ENCODE data around the gene FGR. TPM values are rescaled to one million over a fixed set of nuclear protein-coding genes. Genes with fewer than 3 reads are reported as not detected.

FGR gene
- total and polyA plus RNA-seq, 12 donors: 1.5 to 51.9 (median 9.6) TPM

DNA sequence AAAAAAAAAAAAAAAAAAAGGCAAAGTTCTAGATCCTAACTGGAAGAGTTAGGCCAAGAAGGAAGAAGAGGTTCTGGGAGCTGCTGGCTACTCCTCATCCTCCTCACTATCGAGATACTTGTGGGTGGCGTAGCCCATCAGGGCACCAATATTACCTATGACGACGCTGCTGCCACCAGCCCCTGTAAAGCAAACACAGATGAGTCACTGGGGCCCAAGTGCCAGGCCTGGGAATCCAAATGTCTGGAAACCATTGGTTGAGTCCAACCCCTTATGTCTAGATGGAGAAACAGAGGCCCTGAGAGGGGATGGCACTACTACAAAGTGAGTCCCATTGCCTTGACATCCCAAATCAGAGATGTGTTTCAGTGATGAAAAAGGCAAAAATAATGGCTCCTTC is 31.3 kb upstream of the FGR start:
- TF ChIP-seq, protein P1, sequence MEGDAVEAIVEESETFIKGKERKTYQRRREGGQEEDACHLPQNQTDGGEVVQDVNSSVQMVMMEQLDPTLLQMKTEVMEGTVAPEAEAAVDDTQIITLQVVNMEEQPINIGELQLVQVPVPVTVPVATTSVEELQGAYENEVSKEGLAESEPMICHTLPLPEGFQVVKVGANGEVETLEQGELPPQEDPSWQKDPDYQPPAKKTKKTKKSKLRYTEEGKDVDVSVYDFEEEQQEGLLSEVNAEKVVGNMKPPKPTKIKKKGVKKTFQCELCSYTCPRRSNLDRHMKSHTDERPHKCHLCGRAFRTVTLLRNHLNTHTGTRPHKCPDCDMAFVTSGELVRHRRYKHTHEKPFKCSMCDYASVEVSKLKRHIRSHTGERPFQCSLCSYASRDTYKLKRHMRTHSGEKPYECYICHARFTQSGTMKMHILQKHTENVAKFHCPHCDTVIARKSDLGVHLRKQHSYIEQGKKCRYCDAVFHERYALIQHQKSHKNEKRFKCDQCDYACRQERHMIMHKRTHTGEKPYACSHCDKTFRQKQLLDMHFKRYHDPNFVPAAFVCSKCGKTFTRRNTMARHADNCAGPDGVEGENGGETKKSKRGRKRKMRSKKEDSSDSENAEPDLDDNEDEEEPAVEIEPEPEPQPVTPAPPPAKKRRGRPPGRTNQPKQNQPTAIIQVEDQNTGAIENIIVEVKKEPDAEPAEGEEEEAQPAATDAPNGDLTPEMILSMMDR (IDR thresholded peaks at IDR 0.05): no peak
- no peak for TF ChIP-seq POLR2A (IDR thresholded peaks at IDR 0.05)
- Histone ChIP-seq H3K4me1 (replicated peaks in 1 of 2) (peaks cover 3 to 21% of the 10 kb centered on the region in 2 donors), H3K36me3 (replicated peaks in 1 of 2) (no peaks in the 10 kb centered on the region), H3K4me3 (no peak overlapping the region), H3K27ac (no peak overlapping the region), H3K27me3 (no peaks in the 10 kb centered on the region), H3K9me3 (replicated peaks in 1 of 3) (no peaks in the 10 kb centered on the region)
- WGBS, 4 donors: 87 to 99% (median 92%) methylated on average over 4 of the region's 4 CpGs
- no peak for DNase-seq
- intact Hi-C loops (cut with DNase I): loop anchor here (10.0 kb wide), 1 partner anchor 271 kb away; the partner anchor contains the start of gene GPR3 (in 2 of the 2)

DNA sequence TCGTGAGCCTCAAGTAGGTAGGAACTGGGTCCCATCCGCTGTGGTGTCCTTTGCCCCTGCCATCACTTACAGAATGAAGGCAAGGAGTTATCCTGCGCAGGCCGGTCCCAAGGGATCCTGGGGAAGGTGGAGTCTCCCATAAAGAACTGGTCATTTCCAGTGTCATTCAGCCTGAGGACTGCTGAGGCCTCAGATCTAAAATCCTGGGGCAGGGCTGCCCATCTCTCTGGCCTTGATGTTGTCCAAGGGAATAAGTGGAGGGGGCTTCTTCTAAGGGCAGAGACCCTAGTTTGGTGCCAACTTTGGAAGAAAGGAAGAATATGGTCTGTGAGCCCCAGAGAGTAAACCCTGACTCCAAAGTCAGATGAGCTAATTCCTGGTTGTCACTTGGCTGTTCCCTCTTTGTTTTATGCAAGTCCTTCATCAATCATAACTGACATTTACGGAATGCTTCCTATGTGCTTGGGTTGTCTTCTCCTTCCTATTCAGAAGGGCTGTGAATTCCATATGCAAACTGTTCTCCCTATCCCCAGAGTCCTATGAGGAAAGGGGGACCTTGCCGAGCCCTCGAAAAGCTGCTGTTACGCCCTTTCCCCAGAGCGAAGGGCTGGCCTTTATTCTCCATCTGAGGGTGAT is 30.1 kb upstream of the FGR start:
- DNase-seq: no peak
- 90 to 93% (median 91%) methylated on average over 9 of the region's 9 CpGs for WGBS, 4 donors
- intact Hi-C loops (cut with DNase I): loop anchor here (10.0 kb wide), 1 partner anchor 270 kb away; the partner anchor contains the start of gene GPR3 (in 2 of the 2)
- Histone ChIP-seq H3K9me3 (replicated peaks in 1 of 3) (no peaks in the 10 kb centered on the region), H3K4me1 (replicated peaks in 1 of 2) (peaks cover 3 to 14% of the 10 kb centered on the region in 2 donors), H3K36me3 (replicated peaks in 1 of 2) (no peaks in the 10 kb centered on the region), H3K4me3 (no peak overlapping the region), H3K27me3 (no peaks in the 10 kb centered on the region), H3K27ac (no peak overlapping the region)
- TF ChIP-seq, protein P1 (IDR thresholded peaks at IDR 0.05): no peak
- no peak for TF ChIP-seq POLR2A (IDR thresholded peaks at IDR 0.05)

DNA sequence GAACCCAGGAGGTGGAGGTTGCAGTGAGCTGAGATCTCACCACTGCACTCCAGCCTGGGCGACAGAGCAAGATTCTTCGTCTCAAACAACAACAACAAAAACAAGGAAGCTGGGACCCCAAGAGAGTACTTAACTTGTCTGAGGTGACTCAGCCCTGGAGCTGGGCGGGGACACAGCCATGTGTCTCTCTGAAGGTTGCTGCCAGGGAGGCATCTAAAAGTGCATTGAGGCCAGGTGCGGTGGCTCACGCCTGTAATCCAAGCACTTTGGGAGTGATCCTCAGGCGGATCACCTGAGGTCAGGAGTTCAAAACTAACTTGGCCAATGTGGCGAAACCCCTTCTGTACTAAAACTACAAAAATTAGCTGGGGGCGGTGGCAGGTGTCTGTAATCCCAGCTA is 29.3 kb upstream of the FGR start:
- Histone ChIP-seq H3K4me3 (no peak overlapping the region), H3K9me3 (replicated peaks in 1 of 3) (no peaks in the 10 kb centered on the region), H3K4me1 (replicated peaks in 1 of 2) (peaks cover 2 to 12% of the 10 kb centered on the region in 2 donors), H3K27me3 (no peaks in the 10 kb centered on the region), H3K27ac (no peak overlapping the region), H3K36me3 (replicated peaks in 1 of 2) (no peaks in the 10 kb centered on the region)
- intact Hi-C loops (cut with DNase I): loop anchor here (5.0 to 10.0 kb wide), 2 partner anchors 57 to 269 kb away; partner anchors contain the start of gene GPR3 (in 2 of the 2)
- TF ChIP-seq, protein P1 (IDR thresholded peaks at IDR 0.05): no peak
- no peak for TF ChIP-seq POLR2A (IDR thresholded peaks at IDR 0.05)
- no peak for DNase-seq
- WGBS, 4 donors: 73 to 87% (median 78%) methylated on average over 4 to 8 of the region's 8 CpGs

DNA sequence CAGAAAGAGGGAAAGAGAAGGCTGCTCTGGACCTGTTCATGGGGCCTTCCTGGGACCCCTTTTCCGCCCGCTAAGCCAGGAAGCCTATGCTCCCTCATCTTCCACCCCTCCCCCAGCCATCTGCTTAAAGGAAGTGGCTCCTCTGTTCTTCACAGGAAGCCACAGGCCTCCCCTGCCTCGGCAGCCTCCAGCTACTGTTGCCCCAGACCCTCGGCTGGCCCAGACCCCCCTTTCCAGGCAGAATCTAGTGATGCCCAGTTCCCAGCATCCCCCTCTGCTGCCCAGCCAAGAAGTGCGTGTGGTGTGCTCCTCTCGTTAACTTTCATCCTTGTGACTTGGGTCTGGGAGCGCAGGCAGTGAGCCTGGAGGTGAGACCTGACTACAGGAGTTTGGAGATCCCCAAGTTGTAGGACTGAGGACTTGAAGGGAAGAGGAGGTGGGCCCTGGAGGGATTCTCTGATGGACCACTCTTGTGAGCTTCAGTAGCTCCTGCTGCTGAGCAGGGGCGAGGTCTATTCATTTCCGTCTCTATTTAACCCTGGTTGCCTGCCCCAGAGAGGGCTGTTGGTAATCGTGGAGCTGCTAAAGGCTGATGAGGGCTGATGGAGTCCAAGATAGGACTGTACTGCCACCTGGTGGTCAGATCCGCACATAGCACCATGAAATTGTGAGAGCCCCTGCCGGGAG is 27.9 kb upstream of the FGR start:
- no peaks in the 10 kb centered on the region for H3K27me3 ChIP-seq
- DNase-seq: peak; percentile 69 to 95 (median 85)
- TF ChIP-seq, protein P1 (IDR thresholded peaks at IDR 0.05): peak; percentile 86 to 98 (median 96)
- no peak for TF ChIP-seq POLR2A (IDR thresholded peaks at IDR 0.05)
- H3K4me3 ChIP-seq: no peak overlapping the region
- WGBS, 4 donors: 21 to 33% (median 26%) methylated on average over 10 to 12 of the region's 12 CpGs
- H3K36me3 ChIP-seq (replicated peaks in 1 of 2): no peaks in the 10 kb centered on the region
- H3K4me1 ChIP-seq (replicated peaks in 1 of 2): peaks cover 5 to 14% of the 10 kb centered on the region in 2 donors
- peak overlapping the region in 1 of 5 donors; percentile 38 for H3K27ac ChIP-seq
- no peaks in the 10 kb centered on the region for H3K9me3 ChIP-seq (replicated peaks in 1 of 3)
- intact Hi-C loops (cut with DNase I): loop anchor here (2.0 to 10.0 kb wide), 3 partner anchors 56 to 268 kb away; partner anchors contain the start of gene GPR3 (in 2 of the 2)

Measured in adrenal gland (tissue), 12 donors.